GM23248 (cell line): ENCODE results near the gene MAP2K1.

Experiments used
- EZH2 ChIP-seq: fragments of 200-600 bp; sonication (generic); IDR thresholded peaks from 2 replicates; pipeline ENCODE4 v1.6.1; 2018; ENCODE audit warnings: antibody characterized with exemption, mild to moderate bottlenecking; ENCODE audit not compliant: insufficient read depth, poor library complexity, severe bottlenecking
- EZH2phosphoT487 ChIP-seq: fragments of 200-600 bp; sonication (generic); IDR thresholded peaks from 2 replicates; pipeline ENCODE4 v1.6.1; 2018; ENCODE audit warnings: antibody characterized with exemption, moderate library complexity, mild to moderate bottlenecking, low read depth; ENCODE audit not compliant: insufficient read depth

DNA sequence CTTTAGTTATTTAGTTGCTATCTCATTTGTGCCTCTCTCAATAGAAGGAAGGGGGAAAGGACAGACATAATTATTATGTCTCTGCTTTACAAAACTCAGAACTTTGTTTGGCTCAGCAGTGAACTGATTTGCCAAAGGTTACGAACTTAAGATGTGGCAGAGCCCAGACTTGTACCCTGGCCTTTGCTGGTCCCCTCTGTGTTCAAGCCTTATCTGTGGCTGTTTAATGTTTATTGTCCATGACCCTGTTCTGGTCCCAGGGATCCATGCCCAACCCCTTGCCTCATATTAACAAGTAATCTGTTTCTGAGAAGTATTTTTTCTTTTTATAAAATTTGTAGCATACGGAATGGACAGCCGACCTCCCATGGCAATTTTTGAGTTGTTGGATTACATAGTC lies 100.2 kb downstream of the MAP2K1 start:
- TF ChIP-seq EZH2 (no peak), EZH2phosphoT487 (no peak)
